H1 (cell line): ENCODE data around the gene CD300E. TPM values are rescaled to one million over a fixed set of nuclear protein-coding genes. Genes with fewer than 3 reads are reported as not detected.

Experiments
- CTCF ChIA-PET: fragments of 300-600 bp; sonication (Branson Sonifier 250); formaldehyde crosslinking; loops from one replicate; lab custom pipeline; 2021; ENCODE audit not compliant: partially characterized antibody; lab: Charles Lee
- POLR2A ChIA-PET: fragments of 300-600 bp; sonication (Branson Sonifier 250); formaldehyde crosslinking; loops from one replicate; lab custom pipeline; 2021; ENCODE audit warnings: inconsistent platforms; ENCODE audit not compliant: partially characterized antibody; lab: Charles Lee
- DNase-seq, 2 experiments: peaks; one replicate each; pipeline versions ENCODE4 v3.0.0 to v3.0.0-alpha.2; 2010 to 2022; ENCODE audit warnings: low spot score in 2 of 2, low read depth in 1 of 2, mixed read lengths in 1 of 2
- FAIRE-seq: peaks from 2 replicates; lab custom pipeline; 2011; peaks lifted over from hg19 to GRCh38; lab: Jason Lieb, UNC
- H2AFZ ChIP-seq: 2 replicates; pipeline ENCODE4 v1.8.1; 2012; ENCODE audit warnings: low read length, inconsistent platforms
- H2AK5ac ChIP-seq: 2 replicates; pipeline ENCODE4 v1.6.1; 2013; ENCODE audit warnings: low read depth, low read length
- H2BK120ac ChIP-seq: replicated peaks from 2 replicates; pipeline ENCODE3; 2013; ENCODE audit warnings: low read depth, low read length, inconsistent platforms
- H2BK12ac ChIP-seq: 2 replicates; pipeline ENCODE4 v1.6.1; 2013; ENCODE audit warnings: low read depth, low read length
- H2BK15ac ChIP-seq: 2 replicates; pipeline ENCODE4 v1.6.1; 2013; ENCODE audit warnings: low read length
- H2BK20ac ChIP-seq: 2 replicates; pipeline ENCODE4 v1.6.1; 2013; ENCODE audit warnings: low read length
- H2BK5ac ChIP-seq: 2 replicates; pipeline ENCODE4 v1.6.1; 2013; ENCODE audit warnings: low read depth, low read length
- H3K14ac ChIP-seq: 2 replicates; pipeline ENCODE4 v1.6.1; 2013; ENCODE audit warnings: inconsistent platforms; ENCODE audit not compliant: insufficient read length
- H3K18ac ChIP-seq: 2 replicates; pipeline ENCODE4 v1.6.1; 2013; ENCODE audit warnings: low read length; ENCODE audit errors: extremely low read depth
- H3K23ac ChIP-seq: 2 replicates; pipeline ENCODE4 v1.6.1; 2013; ENCODE audit warnings: inconsistent platforms; ENCODE audit not compliant: insufficient read length
- H3K23me2 ChIP-seq: 2 replicates; pipeline ENCODE4 v1.6.1; 2013; ENCODE audit warnings: low read depth, low read length
- H3K27ac ChIP-seq: 2 replicates; pipeline ENCODE4 v1.6.1; 2011; ENCODE audit warnings: low read depth, low read length, inconsistent platforms
- H3K27me3 ChIP-seq, 4 experiments: replicated peaks in 1 of 4; 1 replicate in 1 of 4; 2 replicates in 3 of 4; pipeline versions ENCODE4 v1.6.1 to v1.8.1; 2011 to 2013; ENCODE audit warnings: low read length in 3 of 4, mild to moderate bottlenecking in 3 of 4, inconsistent platforms in 2 of 4, mixed read lengths in 2 of 4, moderate library complexity in 1 of 4; ENCODE audit not compliant: control insufficient read depth in 3 of 4, insufficient read depth in 3 of 4; ENCODE audit errors: extremely low read depth in 1 of 4
- H3K36me3 ChIP-seq, 4 experiments: 2 replicates each; pipeline versions ENCODE4 v1.6.1 to v1.8.1; 2011 to 2013; ENCODE audit warnings: mild to moderate bottlenecking in 4 of 4, low read length in 3 of 4, moderate library complexity in 2 of 4, control low read depth in 1 of 4, inconsistent platforms in 1 of 4; ENCODE audit not compliant: insufficient read depth in 4 of 4, control insufficient read depth in 2 of 4
- H3K4ac ChIP-seq: replicated peaks from 2 replicates; pipeline ENCODE3; 2013; ENCODE audit warnings: low read length, low read depth, mixed read lengths, inconsistent platforms; ENCODE audit not compliant: insufficient read length
- H3K4me1 ChIP-seq, 4 experiments: replicated peaks in 1 of 4; 1 replicate in 1 of 4; 2 replicates in 3 of 4; pipeline versions ENCODE4 v1.6.1 to v1.8.1; 2011 to 2013; ENCODE audit warnings: low read length in 3 of 4, inconsistent platforms in 2 of 4, mixed read lengths in 1 of 4; ENCODE audit not compliant: insufficient read depth in 4 of 4, control insufficient read depth in 3 of 4
- H3K4me2 ChIP-seq, 2 experiments: 2 replicates each; pipeline versions ENCODE4 v1.6.1 to v1.8.1; 2011 to 2013; ENCODE audit warnings: low read depth in 2 of 2, low read length in 2 of 2, control low read depth in 1 of 2, inconsistent platforms in 1 of 2, mild to moderate bottlenecking in 1 of 2; ENCODE audit not compliant: insufficient read depth in 1 of 2
- H3K4me3 ChIP-seq, 4 experiments: fragments of 200-600, 300-600 bp in 1 of 4; sonication (generic), shearing (Covaris generic), sonication (Bioruptor Twin) in 1 of 4; 2 replicates each; pipeline versions ENCODE4 v1.5.1 to v1.8.1; 2011 to 2016; ENCODE audit warnings: low read length in 4 of 4, low read depth in 3 of 4, control low read depth in 2 of 4, inconsistent platforms in 2 of 4, mild to moderate bottlenecking in 2 of 4, mixed read lengths in 1 of 4, moderate library complexity in 1 of 4; ENCODE audit not compliant: insufficient read depth in 2 of 4; ENCODE audit errors: extremely low read depth in 1 of 4
- H3K56ac ChIP-seq: replicated peaks from 2 replicates; pipeline ENCODE3; 2013; ENCODE audit warnings: low read depth, mild to moderate bottlenecking, mixed read lengths, low read length, inconsistent platforms; ENCODE audit not compliant: insufficient read length
- H3K79me1 ChIP-seq: 2 replicates; pipeline ENCODE4 v1.6.1; 2013; ENCODE audit warnings: low read depth, low read length, control low read depth
- H3K79me2 ChIP-seq, 2 experiments: 2 replicates each; pipeline versions ENCODE4 v1.6.1 to v1.8.1; 2012 to 2013; ENCODE audit warnings: low read length in 2 of 2, mild to moderate bottlenecking in 2 of 2, inconsistent platforms in 1 of 2; ENCODE audit not compliant: insufficient read depth in 2 of 2, control insufficient read depth in 1 of 2
- H3K9ac ChIP-seq, 4 experiments: replicated peaks in 1 of 4; 1 replicate in 1 of 4; 2 replicates in 3 of 4; pipeline versions ENCODE4 v1.6.1 to v1.8.1; 2011 to 2013; ENCODE audit warnings: low read depth in 3 of 4, low read length in 3 of 4, control low read depth in 2 of 4, mild to moderate bottlenecking in 2 of 4, moderate library complexity in 2 of 4, inconsistent platforms in 1 of 4; ENCODE audit errors: extremely low read depth in 1 of 4
- H3K9me3 ChIP-seq, 2 experiments: 2 replicates each; pipeline versions ENCODE4 v1.6.1 to v1.8.1; 2012 to 2013; ENCODE audit warnings: mild to moderate bottlenecking in 2 of 2, moderate library complexity in 2 of 2, control low read depth in 1 of 2, inconsistent platforms in 1 of 2, low read depth in 1 of 2, low read length in 1 of 2, mixed read lengths in 1 of 2; ENCODE audit not compliant: insufficient read depth in 2 of 2
- H4K20me1 ChIP-seq, 2 experiments: replicated peaks in 1 of 2; 2 replicates each; pipeline versions ENCODE3 to v1.8.1; 2011 to 2013; ENCODE audit warnings: inconsistent platforms in 2 of 2, low read length in 2 of 2, mild to moderate bottlenecking in 1 of 2; ENCODE audit not compliant: insufficient read depth in 2 of 2, control insufficient read depth in 1 of 2
- H4K5ac ChIP-seq: 2 replicates; pipeline ENCODE4 v1.6.1; 2013; ENCODE audit warnings: low read length, low read depth, mixed read lengths, inconsistent platforms; ENCODE audit not compliant: insufficient read length
- H4K8ac ChIP-seq: 2 replicates; pipeline ENCODE4 v1.8.0; 2013; ENCODE audit warnings: mild to moderate bottlenecking, moderate library complexity, low read length, inconsistent platforms; ENCODE audit not compliant: insufficient read depth; ENCODE audit errors: extremely low read depth
- H4K91ac ChIP-seq: replicated peaks from 2 replicates; pipeline ENCODE3; 2013; ENCODE audit warnings: low read length, mixed read lengths, inconsistent platforms; ENCODE audit not compliant: insufficient read length
- BRCA1 ChIP-seq: IDR thresholded peaks from 2 replicates; pipeline ENCODE4 v1.6.1; 2012; ENCODE audit warnings: low read depth, low read length, improper control_type of control experiment
- KDM5A ChIP-seq: fragments of 200-600 bp; IDR thresholded peaks from 2 replicates; pipeline ENCODE4 v1.7.1; 2012; ENCODE audit warnings: mild to moderate bottlenecking, low read length, inconsistent platforms, mixed read lengths
- SIN3A ChIP-seq, 2 experiments: IDR thresholded peaks in 1 of 2; conservative IDR thresholded peaks in 1 of 2; 2 replicates each; pipeline ENCODE4 v1.6.1; 2011 to 2012; ENCODE audit warnings: low read length in 2 of 2, improper control_type of control experiment in 1 of 2, low read depth in 1 of 2, mild to moderate bottlenecking in 1 of 2
- YY1 ChIP-seq: IDR thresholded peaks from 2 replicates; pipeline ENCODE4 v1.6.1; 2011; ENCODE audit warnings: low read depth, mild to moderate bottlenecking, low read length
- WGBS, 2 experiments: shearing (Covaris generic) in 1 of 2; methylation state at CpG; one replicate each; pipeline versions ENCODE4 v1.1.6 to v1.1.7; 2013 to 2015; ENCODE audit warnings: low lambda C conversion rate in 2 of 2, mixed read lengths in 2 of 2, inconsistent platforms in 1 of 2, low coverage in 1 of 2, missing lambda C conversion rate in 1 of 2; ENCODE audit not compliant: insufficient replicate concordance in 2 of 2, insufficient coverage in 1 of 2, insufficient read length in 1 of 2; ENCODE audit errors: extremely low coverage in 1 of 2, missing lambda C conversion rate in 1 of 2; 5-methylcytosine and 5-hydroxymethylcytosine counted together
- long read RNA-seq, 2 experiments: library from RNA in 1 of 2; library from capped mRNA in 1 of 2; stranded (forward); transcript quantifications; one replicate each; pipeline ENCODE4 v2.0.0, GENCODE V29; 2021; ENCODE audit warnings: inconsistent platforms in 1 of 2
- polyA minus RNA-seq, 3 experiments: library from RNA; depleted of rRNA, polyadenylated mRNA; stranded (reverse); fragments of >200 nt; gene quantifications; 1 replicate in 2 of 3; 2 replicates in 1 of 3; pipeline ENCODE4 v1.2.3, GENCODE V29; 2011
- polyA plus RNA-seq, 7 experiments: library from polyadenylated mRNA; depleted of rRNA in 3 of 7; stranded (reverse) in 5 of 7; unstranded in 2 of 7; fragments of >200 nt in 5 of 7; fragments of 200-250 nt in 2 of 7; gene quantifications; 1 replicate in 5 of 7; 2 replicates in 1 of 7; 4 replicates in 1 of 7; pipeline versions ENCODE4 v1.2.1 to v1.2.3, GENCODE V29; 2011 to 2013; ENCODE audit warnings: missing spikeins in 2 of 7, mixed read lengths in 2 of 7
- total RNA-seq: library from RNA; stranded (reverse); fragmentation: NEBNext Ultra II Directional; extraction: Animal tissue kit (Norgen Biotek cat#: 25700); gene quantifications from 2 replicates; pipeline ENCODE4 v1.2.1, GENCODE V29; 2021

The CD300E gene
- total RNA-seq = not detected in 2 replicates
- polyA plus RNA-seq (2011; rRNA removed) = not detected in 2 replicates
- not detected for polyA plus RNA-seq (2011; cell fraction: cytosol; rRNA removed)
- not detected for polyA plus RNA-seq (2011; cell fraction: nucleus; rRNA removed)
- polyA plus RNA-seq (2012, experiment 1 of 2) = not detected in 4 replicates
- not detected for polyA plus RNA-seq (2012, experiment 2 of 2)
- not detected for polyA plus RNA-seq (2013, experiment 1 of 2)
- polyA plus RNA-seq (2013, experiment 2 of 2) = not detected
- not detected in 2 replicates for polyA minus RNA-seq (2011; rRNA and poly(A)+ RNA removed)
- not detected for polyA minus RNA-seq (2011; cell fraction: cytosol; rRNA and poly(A)+ RNA removed)
- not detected for polyA minus RNA-seq (2011; cell fraction: nucleus; rRNA and poly(A)+ RNA removed)
- long read RNA-seq, experiment 1 = 0 reads
- long read RNA-seq, experiment 2 = 0 reads

- H3K4me2 ChIP-seq = no peak within 1 kb of the TSS
- H3K56ac ChIP-seq = no peak within 1 kb of the TSS
- no peak within 1 kb of the TSS for H4K5ac ChIP-seq
- no peaks in the 10 kb centered on the region for H3K79me2 ChIP-seq
- H3K27ac ChIP-seq = no peak within 1 kb of the TSS
- H2BK15ac ChIP-seq = no peak within 1 kb of the TSS
- no peak within 1 kb of the TSS for H3K23ac ChIP-seq
- H2BK20ac ChIP-seq = no peak within 1 kb of the TSS
- ChIA-PET CTCF (interaction anchor here (0.8 kb wide), 1 partner anchor 140 kb away, joined by 3 read pairs; no protein-coding TSS in a partner anchor), POLR2A (no interaction called here)
- H3K4me1 ChIP-seq = no peaks in the 10 kb centered on the region
- H2BK120ac ChIP-seq = no peak within 1 kb of the TSS
- WGBS, 2 experiments = 87% methylated on average over 5 of the region's 5 CpGs; no CpG with 5 or more reads in 1 of the 2 experiments
- no peak for DNase-seq
- TF ChIP-seq BRCA1 (no peak), SIN3A (conservative IDR thresholded peaks at IDR 0.05 in 1 of 2, IDR thresholded peaks at IDR 0.05 in 1 of 2; ENCODE audit: low read depth in 1 of 2, low read length in 2 of 2) (no peak), YY1 (no peak), KDM5A (no peak)
- no peak within 1 kb of the TSS for H3K4ac ChIP-seq
- no peaks in the 10 kb centered on the region for H3K23me2 ChIP-seq
- H3K27me3 ChIP-seq = peaks cover 0 to 5% (median 2%) of the 10 kb centered on the region in 4 experiments; a peak in 2 of 7 replicates
- no peak within 1 kb of the TSS for H2AK5ac ChIP-seq
- no peaks in the 10 kb centered on the region for H4K20me1 ChIP-seq
- no peak within 1 kb of the TSS for H4K8ac ChIP-seq
- no peak within 1 kb of the TSS for H2BK12ac ChIP-seq
- H3K36me3 ChIP-seq = no peaks in the 10 kb centered on the region
- no peak for FAIRE-seq
- no peak within 1 kb of the TSS for H2AFZ ChIP-seq
- no peak within 1 kb of the TSS for H4K91ac ChIP-seq
- H3K79me1 ChIP-seq = no peaks in the 10 kb centered on the region
- no peak within 1 kb of the TSS for H2BK5ac ChIP-seq
- no peak within 1 kb of the TSS for H3K9ac ChIP-seq
- no peak within 1 kb of the TSS for H3K18ac ChIP-seq
- 0 out of 4 replicates have a peak, but pooled peaks cover 0 to 2% of the 10 kb centered on the region in 2 experiments for H3K9me3 ChIP-seq
- H3K14ac ChIP-seq = no peak within 1 kb of the TSS
- no peak within 1 kb of the TSS for H3K4me3 ChIP-seq
Observed at GRCh38 chr17:74623693-74624093, at the start of gene CD300E. TSS of gene CD300E (minus strand) at chr17:74623738. CDS start at chr17:74623621, 117 bp downstream.
